Measurements from ENCODE around the gene IFI44L.
A peak's percentile ranks its signal among the peaks of the same experiment; 100 is the strongest.

IFI44L gene

GRCh38 chr1:78640462-78640861 is 20.2 kb downstream of the IFI44L start:
- DNase-seq (ENCODE audit: extremely low read depth in 1 of 2, low read depth in 1 of 2) = no peak

- DNase-seq (ENCODE audit: extremely low read depth in 1 of 2, low read depth in 1 of 2) = no peak
Observed at GRCh38 chr1:78641558-78641957, 21.3 kb downstream of the IFI44L start.

- no peak for DNase-seq (ENCODE audit: extremely low read depth in 1 of 2, low read depth in 1 of 2)
Observed at GRCh38 chr1:78645723-78646122, 25.5 kb downstream of the IFI44L start.

GRCh38 chr1:78647238-78647637 is 27.0 kb downstream of the IFI44L start:
- no peak for DNase-seq (ENCODE audit: extremely low read depth in 1 of 2, low read depth in 1 of 2)

GRCh38 chr1:78649628-78650027 is 29.4 kb downstream of the IFI44L start, which contains the start of gene IFI44:
TSS of gene IFI44 (plus strand) at chr1:78649831. CDS start at chr1:78650196, 365 bp downstream.
- peak; percentile 9 to 53 for DNase-seq (ENCODE audit: extremely low read depth in 1 of 2, low read depth in 1 of 2)

- no peak for DNase-seq (ENCODE audit: extremely low read depth in 1 of 2, low read depth in 1 of 2)
Observed at GRCh38 chr1:78650114-78650660, 29.9 kb downstream of the IFI44L start.

- no peak for DNase-seq (ENCODE audit: extremely low read depth in 1 of 2, low read depth in 1 of 2)
Observed at GRCh38 chr1:78651241-78651640, 31.0 kb downstream of the IFI44L start.

GRCh38 chr1:78652019-78652560 is 31.8 kb downstream of the IFI44L start:
- DNase-seq (ENCODE audit: extremely low read depth in 1 of 2, low read depth in 1 of 2) = no peak

GRCh38 chr1:78658901-78659300 is 38.7 kb downstream of the IFI44L start:
- no peak for DNase-seq (ENCODE audit: extremely low read depth in 1 of 2, low read depth in 1 of 2)

GRCh38 chr1:78663923-78664322 is 43.7 kb downstream of the IFI44L start:
- no peak for DNase-seq (ENCODE audit: extremely low read depth in 1 of 2, low read depth in 1 of 2)

- DNase-seq (ENCODE audit: extremely low read depth in 1 of 2, low read depth in 1 of 2) = no peak
Observed at GRCh38 chr1:78664763-78665162, 44.5 kb downstream of the IFI44L start.

- no peak for DNase-seq (ENCODE audit: extremely low read depth in 1 of 2, low read depth in 1 of 2)
Observed at GRCh38 chr1:78665809-78666208, 45.6 kb downstream of the IFI44L start.

- no peak for DNase-seq (ENCODE audit: extremely low read depth in 1 of 2, low read depth in 1 of 2)
Observed at GRCh38 chr1:78667939-78668338, 47.7 kb downstream of the IFI44L start.

GRCh38 chr1:78668427-78668826 is 48.2 kb downstream of the IFI44L start:
- no peak for DNase-seq (ENCODE audit: extremely low read depth in 1 of 2, low read depth in 1 of 2)

- DNase-seq (ENCODE audit: extremely low read depth in 1 of 2, low read depth in 1 of 2) = no peak
Observed at GRCh38 chr1:78672428-78672827, 52.2 kb downstream of the IFI44L start.

- no peak for DNase-seq (ENCODE audit: extremely low read depth in 1 of 2, low read depth in 1 of 2)
Observed at GRCh38 chr1:78673120-78673519, 52.9 kb downstream of the IFI44L start.

GRCh38 chr1:78676347-78676982 is 56.2 kb downstream of the IFI44L start:
- peak in 1 of 2 donors; percentile 9 for DNase-seq (ENCODE audit: extremely low read depth in 1 of 2, low read depth in 1 of 2)

- no peak for DNase-seq (ENCODE audit: extremely low read depth in 1 of 2, low read depth in 1 of 2)
Observed at GRCh38 chr1:78676993-78677392, 56.7 kb downstream of the IFI44L start.

- no peak for DNase-seq (ENCODE audit: extremely low read depth in 1 of 2, low read depth in 1 of 2)
Observed at GRCh38 chr1:78677788-78678187, 57.5 kb downstream of the IFI44L start.

- DNase-seq (ENCODE audit: extremely low read depth in 1 of 2, low read depth in 1 of 2) = no peak
Observed at GRCh38 chr1:78678324-78678723, 58.1 kb downstream of the IFI44L start.

GRCh38 chr1:78681265-78681664 is 61.0 kb downstream of the IFI44L start:
- no peak for DNase-seq (ENCODE audit: extremely low read depth in 1 of 2, low read depth in 1 of 2)

- DNase-seq (ENCODE audit: extremely low read depth in 1 of 2, low read depth in 1 of 2) = no peak
Observed at GRCh38 chr1:78682496-78682895, 62.2 kb downstream of the IFI44L start.

- no peak for DNase-seq (ENCODE audit: extremely low read depth in 1 of 2, low read depth in 1 of 2)
Observed at GRCh38 chr1:78683079-78683478, 62.8 kb downstream of the IFI44L start.

Data from stimulated activated CD8-positive, alpha-beta memory T cell treated with anti-CD3 and anti-CD28 coated beads, Interleukin-7, amount 100 ng/mL, for 48 hours (primary cell).